DOHH2 (cell line): ENCODE measurements around the gene LHFPL6.

ENCODE experiments used
- EZH2phosphoT487 ChIP-seq: fragments of 200-600 bp; sonication (generic); IDR thresholded peaks from 2 replicates; pipeline ENCODE4 v1.6.1; 2017; ENCODE audit warnings: borderline replicate concordance, mild to moderate bottlenecking, antibody characterized with exemption, low read length, moderate library complexity, mixed read lengths
- TF ChIP-seq, protein P1 (sequence below): fragments of 200-600 bp; sonication (generic); IDR thresholded peaks from one replicate; pipeline ENCODE4 v1.5.1; 2014; ENCODE audit warnings: antibody characterized with exemption, mild to moderate bottlenecking, low read depth, low read length; ENCODE audit not compliant: poor library complexity, severe bottlenecking

DNA sequence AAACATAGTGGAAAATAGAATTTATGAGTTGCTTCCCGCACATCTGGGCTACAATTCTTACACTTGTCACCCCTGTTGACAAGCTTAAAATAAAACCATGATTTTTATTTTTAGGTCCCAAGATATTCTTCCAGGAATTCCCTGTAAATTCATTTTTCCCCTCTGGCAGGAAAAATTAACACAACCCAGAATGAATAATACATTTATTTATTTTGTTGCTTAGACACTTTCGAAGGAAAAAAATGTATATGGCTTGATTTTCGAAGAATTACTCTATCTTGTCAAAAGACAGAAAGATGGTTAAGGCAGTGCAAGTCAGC lies 74.4 kb downstream of the LHFPL6 start:
- TF ChIP-seq, protein P1, sequence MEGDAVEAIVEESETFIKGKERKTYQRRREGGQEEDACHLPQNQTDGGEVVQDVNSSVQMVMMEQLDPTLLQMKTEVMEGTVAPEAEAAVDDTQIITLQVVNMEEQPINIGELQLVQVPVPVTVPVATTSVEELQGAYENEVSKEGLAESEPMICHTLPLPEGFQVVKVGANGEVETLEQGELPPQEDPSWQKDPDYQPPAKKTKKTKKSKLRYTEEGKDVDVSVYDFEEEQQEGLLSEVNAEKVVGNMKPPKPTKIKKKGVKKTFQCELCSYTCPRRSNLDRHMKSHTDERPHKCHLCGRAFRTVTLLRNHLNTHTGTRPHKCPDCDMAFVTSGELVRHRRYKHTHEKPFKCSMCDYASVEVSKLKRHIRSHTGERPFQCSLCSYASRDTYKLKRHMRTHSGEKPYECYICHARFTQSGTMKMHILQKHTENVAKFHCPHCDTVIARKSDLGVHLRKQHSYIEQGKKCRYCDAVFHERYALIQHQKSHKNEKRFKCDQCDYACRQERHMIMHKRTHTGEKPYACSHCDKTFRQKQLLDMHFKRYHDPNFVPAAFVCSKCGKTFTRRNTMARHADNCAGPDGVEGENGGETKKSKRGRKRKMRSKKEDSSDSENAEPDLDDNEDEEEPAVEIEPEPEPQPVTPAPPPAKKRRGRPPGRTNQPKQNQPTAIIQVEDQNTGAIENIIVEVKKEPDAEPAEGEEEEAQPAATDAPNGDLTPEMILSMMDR: no peak
- TF ChIP-seq EZH2phosphoT487: no peak
